GM18508 (cell line): ENCODE data around the gene L3MBTL2.

Source experiments
- ATAC-seq: cut with Tn5 transposase; IDR thresholded peaks from one replicate; pipeline ENCODE4 v1.9.1; 2021; ENCODE audit warnings: moderate number of reproducible peaks; ENCODE audit not compliant: insufficient read depth, unreplicated experiment

Gene L3MBTL2

GRCh38 chr22:41262250-41262765 lies 57.2 kb downstream of the L3MBTL2 start:
- no peak for ATAC-seq

GRCh38 chr22:41263704-41264103 lies 58.6 kb downstream of the L3MBTL2 start:
- no peak for ATAC-seq

DNA sequence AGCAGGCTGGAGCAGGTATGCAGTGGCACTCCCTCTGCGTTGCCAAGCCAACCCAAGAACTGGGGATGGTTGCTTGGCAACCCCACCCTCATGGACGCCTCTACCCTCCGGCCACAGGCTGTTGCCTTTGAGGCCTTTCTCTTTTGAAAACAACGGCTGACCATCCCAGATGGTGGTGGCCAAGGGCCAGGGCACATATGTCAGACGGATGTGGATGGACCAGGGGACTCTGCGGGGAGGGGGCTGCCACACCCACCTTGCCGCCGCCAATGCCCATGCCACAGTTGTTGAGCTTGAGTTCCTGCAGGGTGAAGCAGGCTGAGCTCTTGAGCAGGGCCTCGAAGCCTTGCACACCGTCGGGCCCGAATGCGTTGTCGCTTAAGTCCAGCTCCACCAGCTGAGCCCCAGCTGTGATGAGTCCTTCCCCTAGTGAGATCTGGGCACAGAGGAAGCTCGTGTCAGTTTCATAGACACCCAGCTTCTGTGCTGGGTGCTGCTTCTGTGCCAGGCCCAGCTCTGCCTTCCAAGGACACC lies 59.4 kb downstream of the L3MBTL2 start:
- no peak for ATAC-seq

DNA sequence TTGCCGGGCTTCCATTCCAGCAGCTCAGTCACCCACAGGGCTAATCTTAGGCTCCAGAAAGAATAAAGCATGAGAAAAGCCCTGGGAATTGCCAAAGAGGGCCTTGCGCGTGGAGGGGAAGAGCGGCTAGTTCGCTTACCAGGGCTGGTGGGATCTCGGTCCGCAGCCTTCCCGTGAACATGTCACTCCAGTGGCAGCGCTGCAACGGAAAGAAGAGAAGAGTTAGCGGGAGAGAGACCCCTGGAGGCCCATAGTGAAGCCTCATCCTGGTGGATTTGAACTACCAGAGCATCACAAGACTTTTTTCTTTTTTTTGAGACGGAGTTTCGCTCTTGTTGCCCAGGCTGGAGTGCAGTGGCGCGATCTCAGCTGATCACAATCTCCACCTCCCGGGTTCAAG lies 62.8 kb downstream of the L3MBTL2 start:
- ATAC-seq: no peak

GRCh38 chr22:41271787-41272186 lies 66.7 kb downstream of the L3MBTL2 start:
- ATAC-seq: no peak

GRCh38 chr22:41273128-41273527 lies 68.0 kb downstream of the L3MBTL2 start:
- no peak for ATAC-seq

DNA sequence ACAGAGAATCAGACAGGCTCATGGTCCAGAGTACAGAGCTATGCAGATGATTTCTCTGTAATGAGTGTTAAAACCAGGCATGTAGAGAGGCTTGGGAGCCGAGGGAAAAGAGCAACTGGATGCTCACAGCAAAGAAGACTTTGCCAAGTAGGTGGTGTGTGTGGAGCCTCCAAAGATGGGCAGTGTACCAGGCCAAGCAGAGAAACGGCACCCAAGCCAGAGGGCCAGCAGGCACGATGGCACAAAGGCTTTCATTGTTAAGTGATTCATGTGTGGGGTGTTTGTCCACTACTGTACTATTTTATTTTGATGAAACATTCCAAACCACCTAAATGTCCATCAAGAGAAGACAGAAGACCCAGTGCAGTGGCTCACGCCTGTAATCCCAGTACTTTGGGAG lies 69.7 kb downstream of the L3MBTL2 start:
- no peak for ATAC-seq

GRCh38 chr22:41280065-41280464 lies 75.0 kb downstream of the L3MBTL2 start:
- ATAC-seq: no peak

DNA sequence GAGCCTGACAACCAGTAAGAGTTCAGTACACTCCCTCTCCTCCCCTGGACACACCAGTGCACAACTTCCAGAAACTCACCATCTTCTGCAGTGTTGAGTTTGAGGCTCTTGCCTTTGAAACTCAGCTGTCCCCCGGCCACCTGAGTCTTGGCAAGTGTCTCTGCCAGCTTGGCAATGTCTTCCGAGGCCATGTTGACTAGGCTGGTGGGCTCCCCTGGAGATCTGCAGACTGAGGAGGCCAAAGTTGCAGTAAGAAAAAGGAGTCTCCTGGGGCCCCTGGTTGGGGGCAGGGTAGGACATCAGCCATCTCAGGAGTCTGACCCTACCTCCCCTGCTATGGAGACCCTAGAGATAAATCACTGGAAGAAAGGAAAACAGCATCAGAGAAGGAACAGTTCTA lies 75.7 kb downstream of the L3MBTL2 start:
- no peak for ATAC-seq
